ENCODE results near the gene MSRB3.

The MSRB3 gene

DNA sequence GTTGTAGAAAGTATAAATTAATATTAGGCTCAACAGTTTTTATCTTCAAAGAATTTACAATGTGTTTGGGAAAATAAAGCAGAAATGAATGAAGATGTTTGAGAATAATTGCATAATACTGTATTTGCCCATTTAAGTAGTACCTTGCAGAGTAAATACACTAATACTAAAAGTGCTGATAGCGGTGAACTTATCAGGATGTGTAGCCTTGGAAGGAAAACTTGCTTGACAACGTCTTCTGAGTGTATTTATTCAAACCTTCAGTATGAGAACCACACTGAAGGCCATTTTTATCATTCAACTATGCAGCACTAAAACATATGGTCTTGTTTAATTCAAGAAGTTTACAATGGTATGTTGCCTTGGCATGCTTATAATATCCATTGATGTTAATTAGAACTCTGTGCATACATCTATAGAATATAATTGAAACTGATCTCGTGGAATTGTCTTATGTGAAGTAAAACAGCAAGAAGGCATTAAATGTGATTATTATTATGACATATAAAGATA is 41.3 kb downstream of the MSRB3 start:
- Histone ChIP-seq H3K9me2 (replicated peaks; ENCODE audit: low read depth, low read length) (no peaks in the 10 kb centered on the region), H4K20me1 (ENCODE audit: insufficient read depth, low read length, poor library complexity, severe bottlenecking) (no peaks in the 10 kb centered on the region), H3K36me3 (ENCODE audit: insufficient read depth, low read length) (no peaks in the 10 kb centered on the region), H3K4me3 (ENCODE audit: low read length, poor library complexity, severe bottlenecking) (no peak overlapping the region), H3K4me2 (ENCODE audit: low read depth, low read length, poor library complexity, severe bottlenecking) (no peak overlapping the region), H3K27me3 (ENCODE audit: insufficient read depth, low read length, poor library complexity, severe bottlenecking) (no peaks in the 10 kb centered on the region), H3K9me3 (ENCODE audit: insufficient read depth, low read depth, low read length) (no peaks in the 10 kb centered on the region), H3F3A (ENCODE audit: low read depth) (no peaks in the 10 kb centered on the region), H3K79me2 (ENCODE audit: insufficient read depth, low read length) (0 out of 2 replicates have a peak, but pooled peaks cover 7% of the 10 kb centered on the region), H3K4me1 (ENCODE audit: insufficient read depth, low read length, poor library complexity, severe bottlenecking) (no peaks in the 10 kb centered on the region), H2AFZ (ENCODE audit: low read length) (no peak overlapping the region), H3K9ac (ENCODE audit: low read depth, low read length, poor library complexity, severe bottlenecking) (no peak overlapping the region)
- TF ChIP-seq, protein P1, sequence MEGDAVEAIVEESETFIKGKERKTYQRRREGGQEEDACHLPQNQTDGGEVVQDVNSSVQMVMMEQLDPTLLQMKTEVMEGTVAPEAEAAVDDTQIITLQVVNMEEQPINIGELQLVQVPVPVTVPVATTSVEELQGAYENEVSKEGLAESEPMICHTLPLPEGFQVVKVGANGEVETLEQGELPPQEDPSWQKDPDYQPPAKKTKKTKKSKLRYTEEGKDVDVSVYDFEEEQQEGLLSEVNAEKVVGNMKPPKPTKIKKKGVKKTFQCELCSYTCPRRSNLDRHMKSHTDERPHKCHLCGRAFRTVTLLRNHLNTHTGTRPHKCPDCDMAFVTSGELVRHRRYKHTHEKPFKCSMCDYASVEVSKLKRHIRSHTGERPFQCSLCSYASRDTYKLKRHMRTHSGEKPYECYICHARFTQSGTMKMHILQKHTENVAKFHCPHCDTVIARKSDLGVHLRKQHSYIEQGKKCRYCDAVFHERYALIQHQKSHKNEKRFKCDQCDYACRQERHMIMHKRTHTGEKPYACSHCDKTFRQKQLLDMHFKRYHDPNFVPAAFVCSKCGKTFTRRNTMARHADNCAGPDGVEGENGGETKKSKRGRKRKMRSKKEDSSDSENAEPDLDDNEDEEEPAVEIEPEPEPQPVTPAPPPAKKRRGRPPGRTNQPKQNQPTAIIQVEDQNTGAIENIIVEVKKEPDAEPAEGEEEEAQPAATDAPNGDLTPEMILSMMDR (conservative IDR thresholded peaks at IDR 0.05; ENCODE audit: low read length), result no peak
- TF ChIP-seq EZH2phosphoT487 (IDR thresholded peaks at IDR 0.05; ENCODE audit: borderline replicate concordance), result no peak

DNA sequence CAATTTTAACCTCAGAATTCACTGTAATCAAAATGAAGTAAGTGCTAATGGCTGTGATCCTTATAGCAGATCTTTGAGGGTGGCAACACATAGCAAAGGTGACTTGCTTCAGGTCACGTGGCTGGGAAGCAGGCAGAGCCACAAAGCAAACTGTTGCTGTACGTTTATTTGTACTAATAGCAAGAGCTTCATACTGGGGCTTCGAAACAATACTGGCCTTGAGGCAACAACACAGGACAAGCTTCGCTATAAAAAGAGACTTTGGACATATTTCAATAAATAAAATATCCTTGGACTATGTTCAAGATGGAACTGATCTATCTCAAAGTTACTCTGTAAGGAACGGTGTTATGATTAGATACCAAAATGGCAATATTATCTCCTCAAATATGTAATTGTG is 44.6 kb downstream of the MSRB3 start:
- Histone ChIP-seq H3K9me3 (ENCODE audit: insufficient read depth, low read depth, low read length) (no peaks in the 10 kb centered on the region), H3F3A (ENCODE audit: low read depth) (no peaks in the 10 kb centered on the region), H4K20me1 (ENCODE audit: insufficient read depth, low read length, poor library complexity, severe bottlenecking) (no peaks in the 10 kb centered on the region), H3K4me1 (ENCODE audit: insufficient read depth, low read length, poor library complexity, severe bottlenecking) (no peaks in the 10 kb centered on the region), H3K79me2 (ENCODE audit: insufficient read depth, low read length) (0 out of 2 replicates have a peak, but pooled peaks cover 6% of the 10 kb centered on the region), H3K27me3 (ENCODE audit: insufficient read depth, low read length, poor library complexity, severe bottlenecking) (no peaks in the 10 kb centered on the region), H3K9ac (ENCODE audit: low read depth, low read length, poor library complexity, severe bottlenecking) (no peak overlapping the region), H3K36me3 (ENCODE audit: insufficient read depth, low read length) (0 out of 2 replicates have a peak, but pooled peaks cover 4% of the 10 kb centered on the region), H3K4me2 (ENCODE audit: low read depth, low read length, poor library complexity, severe bottlenecking) (no peak overlapping the region), H3K9me2 (replicated peaks; ENCODE audit: low read depth, low read length) (no peaks in the 10 kb centered on the region), H2AFZ (ENCODE audit: low read length) (no peak overlapping the region), H3K4me3 (ENCODE audit: low read length, poor library complexity, severe bottlenecking) (no peak overlapping the region)
- no peak for TF ChIP-seq EZH2phosphoT487 (IDR thresholded peaks at IDR 0.05; ENCODE audit: borderline replicate concordance)
- TF ChIP-seq, protein P1 (conservative IDR thresholded peaks at IDR 0.05; ENCODE audit: low read length), result no peak

DNA sequence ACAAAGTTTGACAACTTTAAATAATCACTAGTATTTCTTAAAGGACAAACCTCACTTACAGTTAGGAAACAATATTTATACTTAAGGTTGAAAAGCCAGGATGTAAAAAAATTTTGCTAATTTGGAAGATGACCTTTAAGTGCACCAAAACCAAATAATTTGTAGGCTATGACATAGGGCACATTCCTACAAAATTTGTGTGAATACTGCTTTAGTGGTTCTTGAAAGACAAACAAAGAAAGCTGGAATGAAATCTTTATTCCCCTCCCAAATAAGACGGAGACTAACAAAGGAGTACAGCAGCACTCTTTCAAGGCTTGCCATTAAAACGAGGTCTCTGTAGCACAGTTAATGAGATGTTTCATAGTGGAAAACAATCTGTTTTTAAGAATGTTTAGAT is 45.6 kb downstream of the MSRB3 start:
- Histone ChIP-seq H3K4me1 (ENCODE audit: insufficient read depth, low read length, poor library complexity, severe bottlenecking) (no peaks in the 10 kb centered on the region), H3F3A (ENCODE audit: low read depth) (no peaks in the 10 kb centered on the region), H3K4me2 (ENCODE audit: low read depth, low read length, poor library complexity, severe bottlenecking) (no peak overlapping the region), H3K9me3 (ENCODE audit: insufficient read depth, low read depth, low read length) (no peaks in the 10 kb centered on the region), H3K9me2 (replicated peaks; ENCODE audit: low read depth, low read length) (no peaks in the 10 kb centered on the region), H3K9ac (ENCODE audit: low read depth, low read length, poor library complexity, severe bottlenecking) (no peak overlapping the region), H2AFZ (ENCODE audit: low read length) (no peak overlapping the region), H4K20me1 (ENCODE audit: insufficient read depth, low read length, poor library complexity, severe bottlenecking) (no peaks in the 10 kb centered on the region), H3K27me3 (ENCODE audit: insufficient read depth, low read length, poor library complexity, severe bottlenecking) (no peaks in the 10 kb centered on the region), H3K36me3 (ENCODE audit: insufficient read depth, low read length) (peaks cover 11% of the 10 kb centered on the region; the same call in 1 of the 2 replicates), H3K4me3 (ENCODE audit: low read length, poor library complexity, severe bottlenecking) (no peak overlapping the region), H3K79me2 (ENCODE audit: insufficient read depth, low read length) (0 out of 2 replicates have a peak, but pooled peaks cover 6% of the 10 kb centered on the region)
- TF ChIP-seq, protein P1 (conservative IDR thresholded peaks at IDR 0.05; ENCODE audit: low read length), result no peak
- TF ChIP-seq EZH2phosphoT487 (IDR thresholded peaks at IDR 0.05; ENCODE audit: borderline replicate concordance), result no peak
